Peyer's patch (tissue), 4 donors: Measurements from ENCODE around the gene UNC93A.

Experiments used
- POLR2A ChIP-seq, 2 donors: fragments of 450-650 bp; IDR thresholded peaks; one replicate each; pipeline ENCODE4 v1.5.1; 2017; ENCODE audit warnings: antibody characterized with exemption in 2 of 2, mild to moderate bottlenecking in 2 of 2, moderate library complexity in 2 of 2
- TF ChIP-seq, protein P1 (sequence below), 6 experiments: fragments of 450-650 bp in 4 of 6; fragments of 200-600 bp in 2 of 6; sonication (generic) in 1 of 6; IDR thresholded peaks; one replicate each; pipeline ENCODE4 v1.5.1; 2017 to 2019; ENCODE audit warnings: antibody characterized with exemption in 6 of 6, mild to moderate bottlenecking in 3 of 6, moderate library complexity in 1 of 6

- TF ChIP-seq, protein P1, sequence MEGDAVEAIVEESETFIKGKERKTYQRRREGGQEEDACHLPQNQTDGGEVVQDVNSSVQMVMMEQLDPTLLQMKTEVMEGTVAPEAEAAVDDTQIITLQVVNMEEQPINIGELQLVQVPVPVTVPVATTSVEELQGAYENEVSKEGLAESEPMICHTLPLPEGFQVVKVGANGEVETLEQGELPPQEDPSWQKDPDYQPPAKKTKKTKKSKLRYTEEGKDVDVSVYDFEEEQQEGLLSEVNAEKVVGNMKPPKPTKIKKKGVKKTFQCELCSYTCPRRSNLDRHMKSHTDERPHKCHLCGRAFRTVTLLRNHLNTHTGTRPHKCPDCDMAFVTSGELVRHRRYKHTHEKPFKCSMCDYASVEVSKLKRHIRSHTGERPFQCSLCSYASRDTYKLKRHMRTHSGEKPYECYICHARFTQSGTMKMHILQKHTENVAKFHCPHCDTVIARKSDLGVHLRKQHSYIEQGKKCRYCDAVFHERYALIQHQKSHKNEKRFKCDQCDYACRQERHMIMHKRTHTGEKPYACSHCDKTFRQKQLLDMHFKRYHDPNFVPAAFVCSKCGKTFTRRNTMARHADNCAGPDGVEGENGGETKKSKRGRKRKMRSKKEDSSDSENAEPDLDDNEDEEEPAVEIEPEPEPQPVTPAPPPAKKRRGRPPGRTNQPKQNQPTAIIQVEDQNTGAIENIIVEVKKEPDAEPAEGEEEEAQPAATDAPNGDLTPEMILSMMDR (IDR thresholded peaks at IDR 0.05): no peak
- TF ChIP-seq POLR2A (IDR thresholded peaks at IDR 0.05): no peak
These were observed 10.0 kb downstream of the UNC93A start for GRCh38 chr6:167300902-167301777.
